ENCODE measurements around the gene BAHCC1. TPM values are rescaled to one million over a fixed set of nuclear protein-coding genes. Genes with fewer than 3 reads are reported as not detected.

BAHCC1 gene
- total and polyA plus RNA-seq, 10 of the 15 experiments (the other 5 are each of a cell fraction or from before 2014, with no cell fraction given), result 0.03 to 0.14 (median 0.11) TPM; not detected in 6

- TF ChIP-seq E4F1 (IDR thresholded peaks at IDR 0.05; ENCODE audit: borderline replicate concordance, partially characterized antibody) (no peak), PBX3 (IDR thresholded peaks at IDR 0.05; ENCODE audit: insufficient replicate concordance, low read depth, low read length) (no peak), EP300 (IDR thresholded peaks at IDR 0.05; ENCODE audit: borderline replicate concordance in 1 of 2, control insufficient read depth in 1 of 2, low read depth in 2 of 2, low read length in 2 of 2) (no peak), RBBP5 (conservative IDR thresholded peaks at IDR 0.05) (no peak)
Measured at GRCh38 chr17:81435652-81436293, 40.5 kb downstream of the BAHCC1 start (continued).

- Histone ChIP-seq H3K36me3 (ENCODE audit: control insufficient read depth in 2 of 2, insufficient read depth in 2 of 2, low read length in 1 of 2) (no peaks in the 10 kb centered on the region), H3K79me2 (ENCODE audit: control insufficient read depth, insufficient read depth, low read length) (no peaks in the 10 kb centered on the region), H3K9me3 (replicated peaks; ENCODE audit: control insufficient read depth, insufficient read depth, low read length) (no peaks in the 10 kb centered on the region), H3K9ac (ENCODE audit: control insufficient read depth, insufficient read depth, low read length) (no peak overlapping the region), H3K4me3 (no peak overlapping the region), H3K27me3 (replicated peaks in 1 of 2; ENCODE audit: control insufficient read depth in 2 of 2, insufficient read depth in 2 of 2, low read length in 1 of 2) (no peaks in the 10 kb centered on the region; a peak in 1 of 4 replicates), H3K27ac (ENCODE audit: control insufficient read depth, insufficient read depth) (no peak overlapping the region), H4K20me1 (ENCODE audit: control insufficient read depth, insufficient read depth) (no peaks in the 10 kb centered on the region), H2AFZ (ENCODE audit: control insufficient read depth, low read depth, low read length) (no peak overlapping the region), H3K4me1 (ENCODE audit: control insufficient read depth, insufficient read depth, low read length) (no peaks in the 10 kb centered on the region), H3K4me2 (ENCODE audit: control insufficient read depth, insufficient read depth) (no peak overlapping the region)
- ChIA-PET RAD21 (ENCODE audit: unreplicated experiment) (no interaction called here), CTCF (no interaction called here), SMC1A (ENCODE audit: uncharacterized antibody, unreplicated experiment) (no interaction called here), POLR2A (no interaction called here)
- no peak for FAIRE-seq
- no peak for DNase-seq (ENCODE audit: low read depth, low spot score)
- BruUV-seq (replicated peaks), result no TSS peak
- WGBS (ENCODE audit: insufficient coverage, insufficient replicate concordance, low lambda C conversion rate, missing lambda C conversion rate), result 24% methylated on average over 15 of the region's 19 CpGs
- in situ Hi-C loops (cut with MboI) (no loop called here), intact Hi-C loops (cut with micrococcal nuclease; ENCODE audit: unreplicated experiment) (no loop called here)
- no peak for ATAC-seq
- TF ChIP-seq POLR2AphosphoS2 (IDR thresholded peaks at IDR 0.05; ENCODE audit: low read depth, low read length) (no peak), BRCA1 (IDR thresholded peaks at IDR 0.05; ENCODE audit: low read depth, low read length) (no peak), NFIC (IDR thresholded peaks at IDR 0.05; ENCODE audit: low read depth, low read length) (no peak), MEF2A (IDR thresholded peaks at IDR 0.05; ENCODE audit: insufficient read depth, low read depth, low read length) (no peak), EZH2 (IDR thresholded peaks at IDR 0.05; ENCODE audit: borderline replicate concordance, control insufficient read depth, low read depth, low read length) (no peak), NFXL1 (IDR thresholded peaks at IDR 0.05; ENCODE audit: borderline replicate concordance) (no peak), ZNF592 (IDR thresholded peaks at IDR 0.05) (no peak), WRNIP1 (IDR thresholded peaks at IDR 0.05; ENCODE audit: borderline replicate concordance, low read depth, low read length) (no peak)
Measured at GRCh38 chr17:81436294-81436849, 41.1 kb downstream of the BAHCC1 start.
